ENCODE data around the gene TET3.

The TET3 gene

GRCh38 chr2:74011246-74011645 is 26.5 kb downstream of the TET3 start:
- in situ Hi-C loops (cut with MboI; ENCODE audit: low sequenced_read_pairs, unreplicated experiment), result no loop called here
- TF ChIP-seq CTCF (IDR thresholded peaks at IDR 0.05; ENCODE audit: borderline replicate concordance, control extremely low read depth, extremely low read depth, insufficient read depth, missing control alignments), result no peak
- no peak for DNase-seq (ENCODE audit: low spot score)

DNA sequence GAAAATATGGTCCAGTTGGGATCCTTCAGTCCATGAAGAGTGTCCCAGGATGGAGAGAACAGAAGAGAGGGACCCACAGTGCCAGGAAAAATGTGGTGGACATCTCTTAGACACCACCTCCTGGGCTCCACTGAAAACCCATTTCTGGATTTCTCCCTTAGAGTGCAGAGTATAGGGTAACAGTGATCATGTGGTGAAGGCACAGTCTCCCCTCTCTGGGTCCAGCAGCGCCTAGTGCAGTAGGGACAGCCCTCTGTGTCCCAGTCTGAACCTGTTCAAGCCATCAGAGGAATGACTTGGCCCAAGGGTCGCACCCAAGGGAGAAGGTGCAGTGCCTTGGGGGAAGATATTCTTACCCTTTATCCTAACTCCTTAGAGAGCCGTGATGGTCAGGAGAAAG is 30.1 kb downstream of the TET3 start:
- in situ Hi-C loops (cut with MboI; ENCODE audit: low sequenced_read_pairs, unreplicated experiment), result no loop called here
- no peak for DNase-seq (ENCODE audit: low spot score)
- no peak for TF ChIP-seq CTCF (IDR thresholded peaks at IDR 0.05; ENCODE audit: borderline replicate concordance, control extremely low read depth, extremely low read depth, insufficient read depth, missing control alignments)

GRCh38 chr2:74017223-74017622 is 32.5 kb downstream of the TET3 start:
- no peak for TF ChIP-seq CTCF (IDR thresholded peaks at IDR 0.05; ENCODE audit: borderline replicate concordance, control extremely low read depth, extremely low read depth, insufficient read depth, missing control alignments)
- in situ Hi-C loops (cut with MboI; ENCODE audit: low sequenced_read_pairs, unreplicated experiment), result no loop called here
- DNase-seq (ENCODE audit: low spot score), result no peak

DNA sequence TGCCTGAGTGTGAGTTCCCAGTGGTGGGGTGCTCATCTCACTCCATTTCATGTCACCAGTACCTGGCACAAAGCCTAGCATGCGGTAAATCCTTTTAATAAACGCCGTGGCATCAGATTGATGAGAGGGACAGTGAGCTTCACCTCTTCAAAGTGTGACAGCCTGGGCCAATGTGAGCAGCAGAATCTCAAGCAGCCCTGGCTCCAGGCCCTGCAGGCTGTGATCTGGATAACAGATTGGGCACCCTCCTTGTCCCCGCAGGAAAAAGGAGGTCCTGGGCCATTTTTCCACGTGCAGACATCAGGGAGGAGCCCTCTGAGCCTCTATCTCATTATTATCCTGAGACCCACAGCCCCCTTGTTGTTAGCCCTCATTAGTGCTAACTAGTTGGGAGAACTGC is 34.8 kb downstream of the TET3 start:
- no peak for TF ChIP-seq CTCF (IDR thresholded peaks at IDR 0.05; ENCODE audit: borderline replicate concordance, control extremely low read depth, extremely low read depth, insufficient read depth, missing control alignments)
- in situ Hi-C loops (cut with MboI; ENCODE audit: low sequenced_read_pairs, unreplicated experiment), result no loop called here
- no peak for DNase-seq (ENCODE audit: low spot score)

DNA sequence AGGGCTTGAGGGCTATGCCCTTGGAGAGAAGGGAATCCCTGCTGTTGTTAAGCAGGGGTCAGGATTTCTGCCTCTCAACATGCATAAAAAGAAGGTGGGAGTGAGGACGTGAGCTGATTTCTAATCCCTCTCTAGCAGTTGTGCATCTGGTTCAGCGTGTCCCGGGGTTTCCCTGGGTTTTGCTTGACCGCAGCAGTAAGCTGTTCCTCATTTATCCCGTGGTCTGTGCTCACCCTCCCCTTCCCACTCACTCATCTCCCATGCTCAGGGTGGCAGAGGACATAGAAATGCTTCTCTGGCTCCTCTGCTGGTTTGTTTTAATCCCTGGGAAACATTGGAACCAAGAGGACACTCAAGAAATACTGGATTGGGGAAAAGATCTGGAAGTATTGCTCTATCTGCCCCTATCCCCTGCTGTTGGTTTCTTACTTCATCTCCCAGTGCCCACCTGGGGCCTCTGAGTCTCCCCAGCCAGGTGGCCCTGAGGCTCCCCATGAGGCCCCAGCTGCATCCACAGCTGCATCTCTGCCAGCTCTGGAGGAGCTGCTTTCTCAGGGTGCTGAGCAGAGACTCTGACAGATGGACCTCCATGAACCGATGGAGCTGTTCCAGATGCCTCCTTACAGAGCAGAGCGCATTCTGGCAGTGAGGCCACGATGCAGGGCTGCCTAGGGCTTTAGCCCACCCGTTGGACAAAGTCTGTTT is 36.1 kb downstream of the TET3 start:
- TF ChIP-seq CTCF (IDR thresholded peaks at IDR 0.05; ENCODE audit: borderline replicate concordance, control extremely low read depth, extremely low read depth, insufficient read depth, missing control alignments), result no peak
- no peak for DNase-seq (ENCODE audit: low spot score)
- in situ Hi-C loops (cut with MboI; ENCODE audit: low sequenced_read_pairs, unreplicated experiment), result no loop called here

- in situ Hi-C loops (cut with MboI; ENCODE audit: low sequenced_read_pairs, unreplicated experiment), result no loop called here
- no peak for TF ChIP-seq CTCF (IDR thresholded peaks at IDR 0.05; ENCODE audit: borderline replicate concordance, control extremely low read depth, extremely low read depth, insufficient read depth, missing control alignments)
- DNase-seq (ENCODE audit: low spot score), result no peak
Observed at GRCh38 chr2:74021407-74021755, 36.7 kb downstream of the TET3 start.

Data from GM13976 (cell line).